ENCODE data around the gene P2RY6.

The P2RY6 gene

DNA sequence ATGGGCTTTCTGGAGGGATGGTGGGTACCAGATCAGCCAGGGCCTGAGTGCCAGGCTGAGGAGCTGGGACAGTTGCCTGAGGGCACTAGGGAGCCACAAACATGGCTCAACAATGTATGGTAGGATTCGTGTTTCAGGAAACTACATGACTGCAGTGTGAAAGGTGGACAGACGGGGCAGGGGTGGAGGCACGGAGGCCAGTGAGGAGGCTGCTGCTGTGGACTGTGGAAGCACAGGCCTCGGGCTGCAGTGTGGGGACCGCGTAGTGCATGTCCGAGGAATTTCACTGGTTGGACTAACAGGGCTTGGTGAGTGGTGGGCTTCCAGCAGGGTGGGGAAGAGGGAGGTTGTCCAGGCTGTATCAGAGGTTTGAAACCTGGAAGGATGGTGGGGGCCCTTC, 46.3 kb upstream of the P2RY6 start:
- H3K27me3 ChIP-seq (ENCODE audit: insufficient read depth, low read length, poor library complexity, severe bottlenecking), result no peaks in the 10 kb centered on the region
- H3K79me2 ChIP-seq (ENCODE audit: insufficient read depth, low read length), result no peaks in the 10 kb centered on the region
- no peaks in the 10 kb centered on the region for H4K20me1 ChIP-seq (ENCODE audit: insufficient read depth, low read length, poor library complexity, severe bottlenecking)
- no peak overlapping the region for H2AFZ ChIP-seq (ENCODE audit: low read length)
- no peaks in the 10 kb centered on the region for H3K9me2 ChIP-seq (replicated peaks; ENCODE audit: low read depth, low read length)
- no peaks in the 10 kb centered on the region for H3K9me3 ChIP-seq (ENCODE audit: insufficient read depth, low read depth, low read length)
- no peak overlapping the region for H3K4me3 ChIP-seq (ENCODE audit: low read length, poor library complexity, severe bottlenecking)
- no peak overlapping the region for H3K9ac ChIP-seq (ENCODE audit: low read depth, low read length, poor library complexity, severe bottlenecking)
- peaks cover 18% of the 10 kb centered on the region for H3K4me1 ChIP-seq (ENCODE audit: insufficient read depth, low read length, poor library complexity, severe bottlenecking)
- no peaks in the 10 kb centered on the region for H3K36me3 ChIP-seq (ENCODE audit: insufficient read depth, low read length)
- TF ChIP-seq, protein P1, sequence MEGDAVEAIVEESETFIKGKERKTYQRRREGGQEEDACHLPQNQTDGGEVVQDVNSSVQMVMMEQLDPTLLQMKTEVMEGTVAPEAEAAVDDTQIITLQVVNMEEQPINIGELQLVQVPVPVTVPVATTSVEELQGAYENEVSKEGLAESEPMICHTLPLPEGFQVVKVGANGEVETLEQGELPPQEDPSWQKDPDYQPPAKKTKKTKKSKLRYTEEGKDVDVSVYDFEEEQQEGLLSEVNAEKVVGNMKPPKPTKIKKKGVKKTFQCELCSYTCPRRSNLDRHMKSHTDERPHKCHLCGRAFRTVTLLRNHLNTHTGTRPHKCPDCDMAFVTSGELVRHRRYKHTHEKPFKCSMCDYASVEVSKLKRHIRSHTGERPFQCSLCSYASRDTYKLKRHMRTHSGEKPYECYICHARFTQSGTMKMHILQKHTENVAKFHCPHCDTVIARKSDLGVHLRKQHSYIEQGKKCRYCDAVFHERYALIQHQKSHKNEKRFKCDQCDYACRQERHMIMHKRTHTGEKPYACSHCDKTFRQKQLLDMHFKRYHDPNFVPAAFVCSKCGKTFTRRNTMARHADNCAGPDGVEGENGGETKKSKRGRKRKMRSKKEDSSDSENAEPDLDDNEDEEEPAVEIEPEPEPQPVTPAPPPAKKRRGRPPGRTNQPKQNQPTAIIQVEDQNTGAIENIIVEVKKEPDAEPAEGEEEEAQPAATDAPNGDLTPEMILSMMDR (conservative IDR thresholded peaks at IDR 0.05; ENCODE audit: low read length), result no peak
- TF ChIP-seq EZH2phosphoT487 (IDR thresholded peaks at IDR 0.05; ENCODE audit: borderline replicate concordance), result no peak
- no peaks in the 10 kb centered on the region for H3F3A ChIP-seq (ENCODE audit: low read depth)
- H3K4me2 ChIP-seq (ENCODE audit: low read depth, low read length, poor library complexity, severe bottlenecking), result no peak overlapping the region

DNA sequence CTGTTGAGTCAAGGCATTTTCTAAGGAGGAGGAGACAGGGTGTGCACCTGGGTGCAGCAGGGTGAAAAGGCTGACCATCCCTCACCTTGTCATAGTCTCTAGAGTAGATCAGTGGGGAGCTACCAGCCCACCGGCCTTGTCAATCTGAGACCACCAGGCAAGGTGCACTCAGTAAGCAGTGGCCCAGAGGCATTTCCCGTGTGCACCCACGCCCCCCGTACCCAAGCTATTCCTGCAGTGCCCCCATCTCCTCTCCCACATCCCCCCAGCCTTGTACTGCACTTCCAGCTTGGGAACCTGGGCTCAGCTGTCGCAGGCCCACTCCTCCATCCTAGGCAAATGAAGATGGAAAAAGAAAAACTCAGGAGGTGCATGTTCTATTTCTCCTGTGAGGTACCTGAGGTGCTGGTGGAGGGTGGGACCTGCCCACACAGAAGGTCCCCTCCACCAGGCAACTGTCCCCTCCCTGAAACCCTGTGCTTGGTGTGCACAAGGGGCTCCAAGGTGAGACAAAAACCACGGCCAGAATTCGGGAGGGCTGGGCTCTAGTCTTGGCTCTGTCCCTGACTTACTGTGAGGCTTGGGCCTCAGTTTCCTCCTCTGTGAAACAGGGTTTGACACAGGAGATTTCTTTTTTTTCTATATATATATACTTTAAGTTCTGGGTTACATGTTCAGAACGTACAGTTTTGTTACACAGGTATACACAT, 45.7 kb upstream of the P2RY6 start:
- Histone ChIP-seq H3K4me1 (ENCODE audit: insufficient read depth, low read length, poor library complexity, severe bottlenecking) (peaks cover 18% of the 10 kb centered on the region), H3K4me3 (ENCODE audit: low read length, poor library complexity, severe bottlenecking) (no peak overlapping the region), H3K36me3 (ENCODE audit: insufficient read depth, low read length) (no peaks in the 10 kb centered on the region), H3K4me2 (ENCODE audit: low read depth, low read length, poor library complexity, severe bottlenecking) (no peak overlapping the region), H4K20me1 (ENCODE audit: insufficient read depth, low read length, poor library complexity, severe bottlenecking) (no peaks in the 10 kb centered on the region), H3K9ac (ENCODE audit: low read depth, low read length, poor library complexity, severe bottlenecking) (no peak overlapping the region), H3K27me3 (ENCODE audit: insufficient read depth, low read length, poor library complexity, severe bottlenecking) (no peaks in the 10 kb centered on the region), H3K9me3 (ENCODE audit: insufficient read depth, low read depth, low read length) (no peaks in the 10 kb centered on the region), H3K79me2 (ENCODE audit: insufficient read depth, low read length) (no peaks in the 10 kb centered on the region), H3K9me2 (replicated peaks; ENCODE audit: low read depth, low read length) (no peaks in the 10 kb centered on the region), H3F3A (ENCODE audit: low read depth) (no peaks in the 10 kb centered on the region), H2AFZ (ENCODE audit: low read length) (no peak overlapping the region)
- TF ChIP-seq, protein P1 (conservative IDR thresholded peaks at IDR 0.05; ENCODE audit: low read length), result no peak
- TF ChIP-seq EZH2phosphoT487 (IDR thresholded peaks at IDR 0.05; ENCODE audit: borderline replicate concordance), result no peak

DNA sequence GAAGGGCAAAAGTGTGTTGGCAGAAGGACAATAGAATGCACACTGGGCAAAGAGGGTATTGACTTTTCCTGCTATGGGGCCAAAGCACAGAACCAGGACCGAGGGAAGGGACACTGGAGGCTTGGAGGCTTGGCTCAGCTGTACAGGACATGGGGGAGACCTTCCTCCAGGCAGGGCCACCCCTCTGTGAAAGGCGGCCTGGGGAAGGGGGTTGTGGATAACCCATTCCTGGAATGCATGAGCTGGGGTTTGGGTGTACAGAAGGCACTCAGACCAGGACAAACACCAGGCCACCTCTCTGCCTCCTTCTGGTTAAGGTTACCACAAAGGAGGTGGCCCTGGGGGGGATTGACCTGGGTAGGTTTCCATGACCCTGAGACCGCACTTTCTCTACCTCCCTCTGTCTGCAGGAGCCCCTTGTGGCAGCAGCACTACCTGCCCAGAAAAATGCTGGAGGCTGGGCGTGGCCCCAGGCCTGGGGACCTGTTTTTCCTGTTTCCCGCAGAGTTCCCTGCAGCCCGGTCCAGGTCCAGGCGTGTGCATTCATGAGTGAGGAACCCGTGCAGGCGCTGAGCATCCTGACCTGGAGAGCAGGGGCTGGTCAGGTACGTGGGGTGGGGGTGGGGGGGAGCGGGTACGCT, 44.4 kb upstream of the P2RY6 start:
- H2AFZ ChIP-seq (ENCODE audit: low read length), result no peak overlapping the region
- no peaks in the 10 kb centered on the region for H3K36me3 ChIP-seq (ENCODE audit: insufficient read depth, low read length)
- no peaks in the 10 kb centered on the region for H3F3A ChIP-seq (ENCODE audit: low read depth)
- H3K4me1 ChIP-seq (ENCODE audit: insufficient read depth, low read length, poor library complexity, severe bottlenecking), result peaks cover 18% of the 10 kb centered on the region
- no peak overlapping the region for H3K4me3 ChIP-seq (ENCODE audit: low read length, poor library complexity, severe bottlenecking)
- H3K4me2 ChIP-seq (ENCODE audit: low read depth, low read length, poor library complexity, severe bottlenecking), result no peak overlapping the region
- no peaks in the 10 kb centered on the region for H4K20me1 ChIP-seq (ENCODE audit: insufficient read depth, low read length, poor library complexity, severe bottlenecking)
- no peak for TF ChIP-seq EZH2phosphoT487 (IDR thresholded peaks at IDR 0.05; ENCODE audit: borderline replicate concordance)
- TF ChIP-seq, protein P1 (conservative IDR thresholded peaks at IDR 0.05; ENCODE audit: low read length), result no peak
- no peaks in the 10 kb centered on the region for H3K9me3 ChIP-seq (ENCODE audit: insufficient read depth, low read depth, low read length)
- no peaks in the 10 kb centered on the region for H3K27me3 ChIP-seq (ENCODE audit: insufficient read depth, low read length, poor library complexity, severe bottlenecking)
- H3K9me2 ChIP-seq (replicated peaks; ENCODE audit: low read depth, low read length), result no peaks in the 10 kb centered on the region
- H3K9ac ChIP-seq (ENCODE audit: low read depth, low read length, poor library complexity, severe bottlenecking), result no peak overlapping the region
- H3K79me2 ChIP-seq (ENCODE audit: insufficient read depth, low read length), result no peaks in the 10 kb centered on the region
